Astrocyte (in vitro differentiated cells and primary cell): ENCODE results near the gene CR2. TPM values are rescaled to one million over a fixed set of nuclear protein-coding genes. Genes with fewer than 3 reads are reported as not detected.

Experiments
- DNase-seq: peaks from one replicate; pipeline ENCODE4 v3.0.0-alpha.2; 2010; ENCODE audit warnings: low read depth
- FAIRE-seq: peaks from 2 replicates; lab custom pipeline; 2011; peaks lifted over from hg19 to GRCh38; lab: Jason Lieb, UNC
- H2AFZ ChIP-seq: 2 replicates; pipeline ENCODE4 v1.6.0; 2012; ENCODE audit warnings: low read depth, low read length, inconsistent platforms
- H3K27ac ChIP-seq: 2 replicates; pipeline ENCODE4 v1.5.1; 2011; ENCODE audit warnings: low read depth, low read length, inconsistent platforms
- H3K27me3 ChIP-seq: 2 replicates; pipeline ENCODE4 v1.6.0; 2011; ENCODE audit warnings: low read length, inconsistent platforms; ENCODE audit not compliant: insufficient read depth
- H3K36me3 ChIP-seq: 2 replicates; pipeline ENCODE4 v1.5.1; 2011; ENCODE audit warnings: low read length, inconsistent platforms; ENCODE audit not compliant: insufficient read depth
- H3K4me1 ChIP-seq: 2 replicates; pipeline ENCODE4 v1.5.1; 2011; ENCODE audit warnings: low read length, inconsistent platforms; ENCODE audit not compliant: insufficient read depth
- H3K4me2 ChIP-seq: 2 replicates; pipeline ENCODE4 v1.6.0; 2012; ENCODE audit warnings: low read length, inconsistent platforms
- H3K4me3 ChIP-seq: 2 replicates; pipeline ENCODE4 v1.5.1; 2011; ENCODE audit warnings: low read depth, mild to moderate bottlenecking, low read length, inconsistent platforms; ENCODE audit not compliant: insufficient read depth
- H3K79me2 ChIP-seq: 2 replicates; pipeline ENCODE4 v1.6.0; 2012; ENCODE audit warnings: mild to moderate bottlenecking, low read length, inconsistent platforms; ENCODE audit not compliant: insufficient read depth
- H3K9ac ChIP-seq: 2 replicates; pipeline ENCODE4 v1.6.0; 2012; ENCODE audit warnings: mild to moderate bottlenecking, low read length, inconsistent platforms
- H3K9me3 ChIP-seq: 2 replicates; pipeline ENCODE4 v1.5.1; 2012; ENCODE audit warnings: low read depth, mild to moderate bottlenecking, low read length, inconsistent platforms; ENCODE audit not compliant: insufficient read depth
- H4K20me1 ChIP-seq: 2 replicates; pipeline ENCODE4 v1.6.0; 2012; ENCODE audit warnings: low read length, inconsistent platforms; ENCODE audit not compliant: insufficient read depth
- H3K27ac Mint-ChIP-seq: one replicate; pipeline ENCODE4 v1.8.0; 2021; ENCODE audit warnings: mild to moderate bottlenecking, mixed read lengths; ENCODE audit not compliant: unreplicated experiment
- H3K27me3 Mint-ChIP-seq: one replicate; pipeline ENCODE4 v1.8.0; 2021; ENCODE audit warnings: low read depth, mixed read lengths; ENCODE audit not compliant: unreplicated experiment
- H3K36me3 Mint-ChIP-seq: one replicate; pipeline ENCODE4 v1.8.0; 2021; ENCODE audit warnings: low read depth, mixed read lengths; ENCODE audit not compliant: unreplicated experiment
- H3K4me1 Mint-ChIP-seq: one replicate; pipeline ENCODE4 v1.8.0; 2021; ENCODE audit warnings: low read depth, mixed read lengths; ENCODE audit not compliant: unreplicated experiment
- H3K4me3 Mint-ChIP-seq: one replicate; pipeline ENCODE4 v1.8.0; 2021; ENCODE audit warnings: mild to moderate bottlenecking, moderate library complexity, mixed read lengths; ENCODE audit not compliant: unreplicated experiment
- H3K9me3 Mint-ChIP-seq: one replicate; pipeline ENCODE4 v1.8.0; 2021; ENCODE audit warnings: mild to moderate bottlenecking, mixed read lengths; ENCODE audit not compliant: unreplicated experiment
- EZH2 ChIP-seq: IDR thresholded peaks from 2 replicates; pipeline ENCODE4 v1.6.1; 2012; ENCODE audit warnings: mild to moderate bottlenecking, low read length, inconsistent platforms; ENCODE audit not compliant: insufficient read depth
- total RNA-seq: library from RNA; stranded (reverse); gene quantifications from 2 replicates; pipeline ENCODE4 v1.2.1, GENCODE V29; 2021
- TF ChIP-seq, protein P1 (sequence below): IDR thresholded peaks from 2 replicates; pipeline ENCODE4 v1.5.1; 2011; ENCODE audit warnings: low read depth, mild to moderate bottlenecking, inconsistent platforms, low read length, moderate library complexity; ENCODE audit not compliant: insufficient read depth

CR2 gene
- total RNA-seq, 1 donor from 2014 or later: 0.09 TPM

DNA sequence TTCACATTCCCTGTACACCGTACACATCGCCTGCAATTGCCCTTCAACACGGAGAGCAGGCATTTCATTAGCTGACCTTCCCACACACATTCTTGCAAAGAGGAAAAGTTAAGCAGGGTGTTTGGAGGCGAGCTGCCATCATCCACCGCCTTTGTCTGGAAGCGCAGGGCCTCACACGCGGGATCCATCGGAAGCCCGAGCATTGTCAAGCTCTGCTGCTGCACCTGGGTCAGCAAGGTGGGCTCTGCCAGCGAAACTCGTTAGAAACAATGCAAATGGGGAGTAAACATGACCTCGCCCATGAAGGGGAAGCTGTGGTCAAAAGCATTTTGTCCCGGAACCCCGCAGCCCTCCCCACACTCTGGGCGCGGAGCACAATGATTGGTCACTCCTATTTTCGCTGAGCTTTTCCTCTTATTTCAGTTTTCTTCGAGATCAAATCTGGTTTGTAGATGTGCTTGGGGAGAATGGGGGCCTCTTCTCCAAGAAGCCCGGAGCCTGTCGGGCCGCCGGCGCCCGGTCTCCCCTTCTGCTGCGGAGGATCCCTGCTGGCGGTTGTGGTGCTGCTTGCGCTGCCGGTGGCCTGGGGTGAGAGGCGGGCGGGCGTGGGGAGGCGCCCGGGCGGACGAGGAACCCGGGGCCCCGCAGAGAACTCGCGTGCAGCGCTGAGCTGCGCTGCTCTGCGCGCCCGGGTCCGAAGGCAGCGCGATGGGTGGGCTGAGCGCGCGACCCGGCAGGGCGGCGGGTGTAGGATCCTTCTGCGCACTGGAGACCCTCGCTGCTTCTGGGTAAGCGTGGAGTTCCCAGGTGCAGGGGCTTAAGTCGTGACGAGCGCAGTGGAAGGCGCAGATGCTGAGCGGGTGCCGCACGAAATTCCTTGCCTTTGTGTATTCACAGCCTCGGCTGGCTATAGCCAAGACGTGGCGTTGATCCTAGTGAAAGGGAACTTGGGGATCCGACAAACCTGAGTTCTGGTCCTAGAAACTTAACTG, 42.0 kb downstream of the CR2 start, which contains the start of gene CR1:
TSS of gene CR1 (plus strand) at position 357 of the 992 bp plus-strand sequence. CDS start at position 468, 111 bp downstream.
- H2AFZ ChIP-seq: peak within 1 kb of the TSS; percentile 64
- H3K27me3 ChIP-seq: peaks cover 22% of the 10 kb centered on the region
- Mint-ChIP-seq H3K36me3 (no peaks in the 10 kb centered on the region), H3K27ac (no peak within 1 kb of the TSS), H3K4me1 (peaks cover 3% of the 10 kb centered on the region), H3K27me3 (peaks cover 24% of the 10 kb centered on the region), H3K9me3 (no peaks in the 10 kb centered on the region), H3K4me3 (peak within 1 kb of the TSS; percentile 78)
- no peak within 1 kb of the TSS for H3K9ac ChIP-seq
- H3K36me3 ChIP-seq: no peaks in the 10 kb centered on the region
- FAIRE-seq (peak; percentile 23), DNase-seq (peak; percentile 3)
- H3K4me3 ChIP-seq: peak within 1 kb of the TSS; percentile 28
- no peaks in the 10 kb centered on the region for H4K20me1 ChIP-seq
- H3K9me3 ChIP-seq: no peaks in the 10 kb centered on the region
- no peak within 1 kb of the TSS for H3K27ac ChIP-seq
- no peaks in the 10 kb centered on the region for H3K79me2 ChIP-seq
- peak; percentile 66 for TF ChIP-seq EZH2
- TF ChIP-seq, protein P1, sequence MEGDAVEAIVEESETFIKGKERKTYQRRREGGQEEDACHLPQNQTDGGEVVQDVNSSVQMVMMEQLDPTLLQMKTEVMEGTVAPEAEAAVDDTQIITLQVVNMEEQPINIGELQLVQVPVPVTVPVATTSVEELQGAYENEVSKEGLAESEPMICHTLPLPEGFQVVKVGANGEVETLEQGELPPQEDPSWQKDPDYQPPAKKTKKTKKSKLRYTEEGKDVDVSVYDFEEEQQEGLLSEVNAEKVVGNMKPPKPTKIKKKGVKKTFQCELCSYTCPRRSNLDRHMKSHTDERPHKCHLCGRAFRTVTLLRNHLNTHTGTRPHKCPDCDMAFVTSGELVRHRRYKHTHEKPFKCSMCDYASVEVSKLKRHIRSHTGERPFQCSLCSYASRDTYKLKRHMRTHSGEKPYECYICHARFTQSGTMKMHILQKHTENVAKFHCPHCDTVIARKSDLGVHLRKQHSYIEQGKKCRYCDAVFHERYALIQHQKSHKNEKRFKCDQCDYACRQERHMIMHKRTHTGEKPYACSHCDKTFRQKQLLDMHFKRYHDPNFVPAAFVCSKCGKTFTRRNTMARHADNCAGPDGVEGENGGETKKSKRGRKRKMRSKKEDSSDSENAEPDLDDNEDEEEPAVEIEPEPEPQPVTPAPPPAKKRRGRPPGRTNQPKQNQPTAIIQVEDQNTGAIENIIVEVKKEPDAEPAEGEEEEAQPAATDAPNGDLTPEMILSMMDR: no peak
- H3K4me1 ChIP-seq: peaks cover 7% of the 10 kb centered on the region
- H3K4me2 ChIP-seq: peak within 1 kb of the TSS; percentile 81

GRCh38 chr1:207497941-207498340, 43.8 kb downstream of the CR2 start:
- no peak overlapping the region for H3K27ac ChIP-seq
- no peaks in the 10 kb centered on the region for H3K9me3 Mint-ChIP-seq

More at GRCh38 chr1:207497941-207498340, 43.8 kb downstream of the CR2 start:
- Histone ChIP-seq H3K4me3 (no peak overlapping the region), H3K4me2 (no peak overlapping the region), H3K9ac (no peak overlapping the region), H3K36me3 (no peaks in the 10 kb centered on the region), H3K27me3 (peaks cover 30% of the 10 kb centered on the region), H4K20me1 (no peaks in the 10 kb centered on the region), H3K79me2 (no peaks in the 10 kb centered on the region), H3K9me3 (no peaks in the 10 kb centered on the region), H3K4me1 (peaks cover 7% of the 10 kb centered on the region), H2AFZ (no peak overlapping the region)
- H3K27me3 Mint-ChIP-seq: peaks cover 23% of the 10 kb centered on the region
- H3K27ac Mint-ChIP-seq: no peak overlapping the region
- peaks cover 3% of the 10 kb centered on the region for H3K4me1 Mint-ChIP-seq
- H3K36me3 Mint-ChIP-seq: no peaks in the 10 kb centered on the region
- FAIRE-seq (no peak), DNase-seq (no peak)
- H3K4me3 Mint-ChIP-seq: no peak overlapping the region
- TF ChIP-seq, protein P1: no peak
- no peak for TF ChIP-seq EZH2
